ENCODE results near the gene ADCK1.
"Not testable (repeated sequence)": the region's sequence is repeated elsewhere in the genome, so short reads cannot be mapped to it uniquely, and the experiment has no call there.

The ADCK1 gene

GRCh38 chr14:77799863-77800730 lies at the start of gene ADCK1:
ADCK1 (plus strand) TSS chr14:77800109; CDS start chr14:77818979, 18,870 bp downstream.
- peak; percentile 80 to 81 for DNase-seq (ENCODE audit: low read depth in 2 of 2)

GRCh38 chr14:77752266-77752665 lies 47.6 kb upstream of the ADCK1 start:
- no peak for DNase-seq (ENCODE audit: low read depth in 2 of 2)

GRCh38 chr14:77752799-77753516 lies 47.0 kb upstream of the ADCK1 start:
- DNase-seq (ENCODE audit: low read depth in 2 of 2) = no peak

- peak; percentile 81 to 85 for DNase-seq (ENCODE audit: low read depth in 2 of 2)
Measured at GRCh38 chr14:77760381-77761204, 39.3 kb upstream of the ADCK1 start, which contains the start of gene SNW1. SNW1 (minus strand) TSS chr14:77761156; CDS start chr14:77761127, 29 bp downstream.

GRCh38 chr14:77761205-77761931 lies 38.5 kb upstream of the ADCK1 start:
- no peak for DNase-seq (ENCODE audit: low read depth in 2 of 2)

GRCh38 chr14:77763316-77763715 lies 36.6 kb upstream of the ADCK1 start:
- DNase-seq (ENCODE audit: low read depth in 2 of 2) = no peak

GRCh38 chr14:77763978-77764377 lies 35.9 kb upstream of the ADCK1 start:
- DNase-seq (ENCODE audit: low read depth in 2 of 2) = no peak

- DNase-seq (ENCODE audit: low read depth in 2 of 2) = not testable (repeated sequence)
Measured at GRCh38 chr14:77768442-77769069, 31.4 kb upstream of the ADCK1 start.

- DNase-seq (ENCODE audit: low read depth in 2 of 2) = not testable (repeated sequence)
Measured at GRCh38 chr14:77773966-77774365, 25.9 kb upstream of the ADCK1 start.

- DNase-seq (ENCODE audit: low read depth in 2 of 2) = no peak
Measured at GRCh38 chr14:77782202-77782601, 17.7 kb upstream of the ADCK1 start.

- no peak for DNase-seq (ENCODE audit: low read depth in 2 of 2)
Measured at GRCh38 chr14:77786148-77786547, 13.8 kb upstream of the ADCK1 start.

GRCh38 chr14:77790566-77791224 lies 9.2 kb upstream of the ADCK1 start:
- no peak for DNase-seq (ENCODE audit: low read depth in 2 of 2)

- DNase-seq (ENCODE audit: low read depth in 2 of 2) = no peak
Measured at GRCh38 chr14:77791225-77791600, 8.7 kb upstream of the ADCK1 start.

- DNase-seq (ENCODE audit: low read depth in 2 of 2) = not testable (repeated sequence)
Measured at GRCh38 chr14:77793255-77793654, 6.7 kb upstream of the ADCK1 start.

GRCh38 chr14:77794357-77794756 lies 5.6 kb upstream of the ADCK1 start:
- DNase-seq (ENCODE audit: low read depth in 2 of 2) = no peak

GRCh38 chr14:77799456-77799855 lies 453 bp upstream of the ADCK1 start:
- DNase-seq (ENCODE audit: low read depth in 2 of 2) = not testable (repeated sequence)

- DNase-seq (ENCODE audit: low read depth in 2 of 2) = no peak
Measured at GRCh38 chr14:77800814-77801213, 905 bp downstream of the ADCK1 start.

- DNase-seq (ENCODE audit: low read depth in 2 of 2) = no peak
Measured at GRCh38 chr14:77804592-77804991, 4.7 kb downstream of the ADCK1 start.

- DNase-seq (ENCODE audit: low read depth in 2 of 2) = no peak
Measured at GRCh38 chr14:77805706-77806105, 5.8 kb downstream of the ADCK1 start.

GRCh38 chr14:77808250-77808649 lies 8.3 kb downstream of the ADCK1 start:
- no peak for DNase-seq (ENCODE audit: low read depth in 2 of 2)
